ENCODE data around the gene DUSP10. TPM values are rescaled to one million over a fixed set of nuclear protein-coding genes. Genes with fewer than 3 reads are reported as not detected.

The DUSP10 gene
- total RNA-seq, 1 donor from 2014 or later: 4.5 TPM

GRCh38 chr1:221688488-221688843 is 53.4 kb downstream of the DUSP10 start:
- intact Hi-C loops (cut with DNase I): no loop called here
- no peak for DNase-seq
- no peak for ATAC-seq (ENCODE audit: poor library complexity)

GRCh38 chr1:221687836-221688487 is 53.9 kb downstream of the DUSP10 start:
- intact Hi-C loops (cut with DNase I): no loop called here
- DNase-seq (no peak), ATAC-seq (ENCODE audit: poor library complexity) (peak; percentile 25)

GRCh38 chr1:221683681-221684080 is 58.2 kb downstream of the DUSP10 start:
- ATAC-seq (ENCODE audit: poor library complexity) (no peak), DNase-seq (no peak)
- intact Hi-C loops (cut with DNase I): no loop called here

GRCh38 chr1:221680085-221680484 is 61.8 kb downstream of the DUSP10 start:
- intact Hi-C loops (cut with DNase I): no loop called here
- DNase-seq (no peak), ATAC-seq (ENCODE audit: poor library complexity) (no peak)

GRCh38 chr1:221678014-221678413 is 63.9 kb downstream of the DUSP10 start:
- intact Hi-C loops (cut with DNase I): no loop called here
- no peak for ATAC-seq (ENCODE audit: poor library complexity)

GRCh38 chr1:221675880-221676800 is 65.7 kb downstream of the DUSP10 start:
- DNase-seq: no peak
- intact Hi-C loops (cut with DNase I): no loop called here
- ATAC-seq (ENCODE audit: poor library complexity): no peak

More at GRCh38 chr1:221678014-221678413, 63.9 kb downstream of the DUSP10 start:
- DNase-seq: no peak

GRCh38 chr1:221672965-221673364 is 68.9 kb downstream of the DUSP10 start:
- DNase-seq (no peak), ATAC-seq (ENCODE audit: poor library complexity) (no peak)
- intact Hi-C loops (cut with DNase I): no loop called here

- DNase-seq (no peak), ATAC-seq (ENCODE audit: poor library complexity) (no peak)
- intact Hi-C loops (cut with DNase I): no loop called here
Measured at GRCh38 chr1:221672239-221672645, 69.6 kb downstream of the DUSP10 start.

- intact Hi-C loops (cut with DNase I): no loop called here
- ATAC-seq (ENCODE audit: poor library complexity) (no peak), DNase-seq (no peak)
Measured at GRCh38 chr1:221670081-221670480, 71.8 kb downstream of the DUSP10 start.

GRCh38 chr1:221669441-221669840 is 72.4 kb downstream of the DUSP10 start:
- intact Hi-C loops (cut with DNase I): no loop called here
- no peak for DNase-seq
- ATAC-seq (ENCODE audit: poor library complexity): no peak

GRCh38 chr1:221667504-221667903 is 74.4 kb downstream of the DUSP10 start:
- ATAC-seq (ENCODE audit: poor library complexity) (no peak), DNase-seq (no peak)
- intact Hi-C loops (cut with DNase I): no loop called here

- DNase-seq (no peak), ATAC-seq (ENCODE audit: poor library complexity) (no peak)
- intact Hi-C loops (cut with DNase I): no loop called here
Measured at GRCh38 chr1:221664253-221664652, 77.6 kb downstream of the DUSP10 start.

GRCh38 chr1:221663321-221663720 is 78.6 kb downstream of the DUSP10 start:
- ATAC-seq (ENCODE audit: poor library complexity): no peak
- intact Hi-C loops (cut with DNase I): no loop called here

GRCh38 chr1:221655766-221656305 is 86.1 kb downstream of the DUSP10 start:
- ATAC-seq (ENCODE audit: poor library complexity) (no peak), DNase-seq (no peak)
- intact Hi-C loops (cut with DNase I): no loop called here

More at GRCh38 chr1:221663321-221663720, 78.6 kb downstream of the DUSP10 start:
- no peak for DNase-seq
